Neural crest cell (in vitro differentiated cells): ENCODE results near the gene KIAA0040. TPM values are rescaled to one million over a fixed set of nuclear protein-coding genes. Genes with fewer than 3 reads are reported as not detected.

Experiments
- DNase-seq: peaks from one replicate; pipeline ENCODE4 v3.0.0; 2021; ENCODE audit warnings: low read depth, mixed read lengths, low spot score
- H3K27ac Mint-ChIP-seq: one replicate; pipeline ENCODE4 v1.8.0; 2021; ENCODE audit warnings: mild to moderate bottlenecking, mixed read lengths; ENCODE audit not compliant: unreplicated experiment
- H3K27me3 Mint-ChIP-seq: 2 replicates; pipeline ENCODE4 v1.8.0; 2021; ENCODE audit warnings: low read depth, mild to moderate bottlenecking, mixed read lengths
- H3K36me3 Mint-ChIP-seq: 2 replicates; pipeline ENCODE4 v1.8.0; 2021; ENCODE audit warnings: low read depth, mild to moderate bottlenecking, mixed read lengths
- H3K4me1 Mint-ChIP-seq: 2 replicates; pipeline ENCODE4 v1.8.0; 2021; ENCODE audit warnings: mixed read lengths
- H3K4me3 Mint-ChIP-seq: one replicate; pipeline ENCODE4 v1.8.0; 2021; ENCODE audit warnings: mild to moderate bottlenecking, mixed read lengths
- H3K9me3 Mint-ChIP-seq: 2 replicates; pipeline ENCODE4 v1.8.0; 2021; ENCODE audit warnings: mixed read lengths
- total RNA-seq: library from RNA; stranded (reverse); gene quantifications from 2 replicates; pipeline ENCODE4 v1.2.1, GENCODE V29; 2021
- TF ChIP-seq, protein P1 (sequence below): fragments of 200-600 bp; sonication (generic); conservative IDR thresholded peaks from 2 replicates; pipeline ENCODE4 v1.5.0; 2021; ENCODE audit warnings: antibody characterized with exemption, mild to moderate bottlenecking

The KIAA0040 gene
- total RNA-seq, 1 donor from 2014 or later: 0.42 TPM

GRCh38 chr1:175178056-175178455, 14.5 kb downstream of the KIAA0040 start:
- H3K36me3 Mint-ChIP-seq: no peaks in the 10 kb centered on the region
- no peak overlapping the region for H3K27ac Mint-ChIP-seq
- no peaks in the 10 kb centered on the region for H3K9me3 Mint-ChIP-seq
- peaks cover 10% of the 10 kb centered on the region for H3K27me3 Mint-ChIP-seq
- TF ChIP-seq, protein P1, sequence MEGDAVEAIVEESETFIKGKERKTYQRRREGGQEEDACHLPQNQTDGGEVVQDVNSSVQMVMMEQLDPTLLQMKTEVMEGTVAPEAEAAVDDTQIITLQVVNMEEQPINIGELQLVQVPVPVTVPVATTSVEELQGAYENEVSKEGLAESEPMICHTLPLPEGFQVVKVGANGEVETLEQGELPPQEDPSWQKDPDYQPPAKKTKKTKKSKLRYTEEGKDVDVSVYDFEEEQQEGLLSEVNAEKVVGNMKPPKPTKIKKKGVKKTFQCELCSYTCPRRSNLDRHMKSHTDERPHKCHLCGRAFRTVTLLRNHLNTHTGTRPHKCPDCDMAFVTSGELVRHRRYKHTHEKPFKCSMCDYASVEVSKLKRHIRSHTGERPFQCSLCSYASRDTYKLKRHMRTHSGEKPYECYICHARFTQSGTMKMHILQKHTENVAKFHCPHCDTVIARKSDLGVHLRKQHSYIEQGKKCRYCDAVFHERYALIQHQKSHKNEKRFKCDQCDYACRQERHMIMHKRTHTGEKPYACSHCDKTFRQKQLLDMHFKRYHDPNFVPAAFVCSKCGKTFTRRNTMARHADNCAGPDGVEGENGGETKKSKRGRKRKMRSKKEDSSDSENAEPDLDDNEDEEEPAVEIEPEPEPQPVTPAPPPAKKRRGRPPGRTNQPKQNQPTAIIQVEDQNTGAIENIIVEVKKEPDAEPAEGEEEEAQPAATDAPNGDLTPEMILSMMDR: no peak
- no peak for DNase-seq
- H3K4me1 Mint-ChIP-seq: no peaks in the 10 kb centered on the region
- no peak overlapping the region for H3K4me3 Mint-ChIP-seq

DNA sequence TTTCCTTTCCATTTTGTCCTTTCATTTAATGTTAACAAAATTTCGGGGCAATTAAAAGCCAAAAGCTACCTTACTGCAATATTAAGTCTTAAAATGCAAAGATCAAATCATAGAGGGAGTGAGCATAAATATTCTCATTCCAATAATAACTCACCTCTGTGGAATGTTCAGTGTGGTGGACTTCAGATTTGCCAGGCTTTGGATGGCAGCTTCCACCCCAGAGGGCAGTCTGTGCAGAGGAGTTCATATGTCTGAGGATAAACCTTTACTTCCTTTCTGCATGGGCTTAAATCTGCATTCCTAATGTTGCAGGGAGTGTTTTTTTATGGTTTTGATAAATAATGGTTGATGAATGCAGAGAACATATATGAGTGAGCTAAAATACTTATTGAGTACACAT, 16.3 kb downstream of the KIAA0040 start:
- H3K4me3 Mint-ChIP-seq: no peak overlapping the region

GRCh38 chr1:175174309-175175102, 18.1 kb downstream of the KIAA0040 start:
- no peak for DNase-seq
- no peaks in the 10 kb centered on the region for H3K36me3 Mint-ChIP-seq
- no peaks in the 10 kb centered on the region for H3K4me1 Mint-ChIP-seq
- no peak overlapping the region for H3K4me3 Mint-ChIP-seq
- no peak overlapping the region for H3K27ac Mint-ChIP-seq
- peaks cover 2% of the 10 kb centered on the region for H3K27me3 Mint-ChIP-seq
- no peaks in the 10 kb centered on the region for H3K9me3 Mint-ChIP-seq
- TF ChIP-seq, protein P1: no peak

More for the DNA sequence above, 16.3 kb downstream of the KIAA0040 start:
- no peak for DNase-seq
- Mint-ChIP-seq H3K9me3 (no peaks in the 10 kb centered on the region), H3K27ac (no peak overlapping the region), H3K27me3 (peaks cover 6% of the 10 kb centered on the region), H3K36me3 (no peaks in the 10 kb centered on the region), H3K4me1 (no peaks in the 10 kb centered on the region)
- TF ChIP-seq, protein P1: no peak

DNA sequence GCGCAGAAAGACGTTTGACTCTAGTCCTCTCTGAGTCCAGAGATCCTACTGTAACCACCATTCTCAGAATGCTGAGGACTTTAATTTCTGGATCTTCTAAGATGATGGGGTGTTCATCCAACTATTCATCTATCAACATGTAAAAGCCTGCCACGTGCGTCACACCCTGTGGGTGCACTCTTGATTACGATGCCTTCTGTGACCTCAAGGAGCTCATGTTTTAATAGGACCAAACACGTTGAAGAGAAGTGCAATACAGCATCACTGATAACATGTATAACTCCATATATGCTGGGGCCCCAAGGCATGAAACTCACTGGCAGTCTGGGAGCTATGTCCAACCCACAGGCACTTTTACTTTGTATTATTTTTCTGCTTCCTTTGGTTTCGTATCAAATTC, 19.0 kb downstream of the KIAA0040 start:
- Mint-ChIP-seq H3K4me3 (no peak overlapping the region), H3K9me3 (no peaks in the 10 kb centered on the region), H3K4me1 (no peaks in the 10 kb centered on the region), H3K27ac (no peak overlapping the region), H3K36me3 (no peaks in the 10 kb centered on the region), H3K27me3 (peaks cover 2% of the 10 kb centered on the region)
- DNase-seq: no peak
- TF ChIP-seq, protein P1: no peak

DNA sequence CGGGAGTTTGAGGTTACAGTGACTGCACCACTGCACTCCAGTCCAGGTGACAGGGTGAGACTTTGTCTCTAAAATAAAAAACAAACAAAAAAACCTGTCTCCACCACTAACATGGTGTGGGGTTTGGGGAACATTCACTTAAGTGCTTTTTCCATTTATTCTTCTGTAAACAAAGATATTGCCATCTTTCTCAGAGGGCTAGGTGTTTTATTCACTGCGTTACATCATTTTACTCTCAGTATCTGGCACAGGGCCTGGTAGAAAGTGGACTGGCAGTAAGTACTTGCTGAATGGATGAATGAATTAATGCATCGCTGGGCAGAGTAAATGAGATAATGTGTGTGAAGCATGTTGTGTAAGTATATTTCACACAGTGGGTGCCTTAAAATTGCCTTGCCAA, 20.1 kb downstream of the KIAA0040 start:
- TF ChIP-seq, protein P1: no peak

More for the DNA sequence above, 20.1 kb downstream of the KIAA0040 start:
- Mint-ChIP-seq H3K4me3 (no peak overlapping the region), H3K27ac (no peak overlapping the region), H3K4me1 (no peaks in the 10 kb centered on the region), H3K9me3 (no peaks in the 10 kb centered on the region), H3K27me3 (peaks cover 2% of the 10 kb centered on the region), H3K36me3 (no peaks in the 10 kb centered on the region)
- DNase-seq: no peak
